Renal pelvis (tissue), 4 donors: ENCODE results near the gene FIG4. TPM values are rescaled to one million over a fixed set of nuclear protein-coding genes. Genes with fewer than 3 reads are reported as not detected.
"Not testable (repeated sequence)": the region's sequence is repeated elsewhere in the genome, so short reads cannot be mapped to it uniquely, and the experiment has no call there.

Source experiments
- DNase-seq: peaks from one replicate; pipeline ENCODE4 v3.0.0-alpha.2; 2013
- polyA plus RNA-seq, 3 donors: library from polyadenylated mRNA; unstranded; fragments of 120-200 nt; gene quantifications; one replicate each; pipeline ENCODE4 v1.2.1, GENCODE V29; 2013; ENCODE audit not compliant: insufficient read length in 3 of 3

FIG4 gene
- polyA plus RNA-seq, 3 donors: 22.8 to 27.0 (median 24.0) TPM

DNA sequence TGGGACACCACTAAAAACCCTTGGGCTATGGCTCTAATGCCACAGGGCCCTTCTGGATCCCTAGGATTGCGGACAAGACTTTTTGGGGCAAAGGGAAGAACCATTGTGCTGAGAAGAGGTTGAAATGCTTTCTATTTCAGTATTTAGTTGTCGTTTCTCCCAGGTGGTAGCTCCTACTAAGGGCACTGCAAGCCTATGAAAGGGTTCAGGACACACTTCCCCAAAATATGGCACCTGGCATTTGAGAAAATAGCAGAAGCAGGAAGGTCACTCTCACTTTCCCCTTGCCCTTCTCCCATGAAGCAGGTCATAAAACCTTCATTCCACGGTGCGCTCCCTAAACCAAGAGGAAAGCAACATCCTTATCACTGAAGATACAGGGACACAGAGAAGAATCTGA is 161.6 kb downstream of the FIG4 start:
- no peak for DNase-seq

DNA sequence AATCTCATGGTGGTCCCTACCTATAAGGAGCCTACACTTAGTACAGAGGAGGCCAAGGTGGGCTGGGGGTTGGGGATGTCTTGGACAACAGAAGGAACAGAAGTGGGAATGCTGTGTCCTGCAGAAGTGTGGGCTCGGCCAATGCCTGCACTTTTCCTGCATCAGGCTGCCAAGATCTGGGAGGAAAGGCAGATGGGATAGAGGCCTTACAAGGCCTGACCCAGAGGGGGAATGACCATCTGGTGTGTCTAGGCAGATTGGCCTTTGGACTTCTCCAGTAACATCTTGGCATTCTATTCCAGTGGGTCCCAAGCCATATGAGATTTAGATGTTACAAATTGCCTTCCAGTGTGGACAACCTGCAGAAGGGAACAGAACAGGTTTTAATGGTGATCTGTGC is 162.3 kb downstream of the FIG4 start:
- DNase-seq: no peak

DNA sequence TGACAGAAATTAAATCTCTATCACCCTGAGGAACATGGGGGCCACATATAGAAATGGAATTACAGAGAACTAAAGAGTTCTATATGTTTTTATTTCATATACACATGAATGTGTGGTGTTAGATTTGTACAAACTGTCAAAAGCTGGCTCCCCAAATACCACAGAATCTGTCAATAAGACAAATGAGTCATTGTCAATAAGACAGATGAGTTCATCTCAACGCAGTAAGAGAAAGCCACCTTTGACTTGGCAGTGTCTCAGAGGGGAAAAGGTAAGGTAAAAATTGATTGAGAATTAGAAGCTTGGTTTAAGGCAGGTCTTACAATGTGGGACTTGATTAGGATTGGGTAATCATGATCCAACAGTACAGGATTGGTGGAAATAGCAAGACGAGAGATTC is 162.9 kb downstream of the FIG4 start:
- DNase-seq: no peak

DNA sequence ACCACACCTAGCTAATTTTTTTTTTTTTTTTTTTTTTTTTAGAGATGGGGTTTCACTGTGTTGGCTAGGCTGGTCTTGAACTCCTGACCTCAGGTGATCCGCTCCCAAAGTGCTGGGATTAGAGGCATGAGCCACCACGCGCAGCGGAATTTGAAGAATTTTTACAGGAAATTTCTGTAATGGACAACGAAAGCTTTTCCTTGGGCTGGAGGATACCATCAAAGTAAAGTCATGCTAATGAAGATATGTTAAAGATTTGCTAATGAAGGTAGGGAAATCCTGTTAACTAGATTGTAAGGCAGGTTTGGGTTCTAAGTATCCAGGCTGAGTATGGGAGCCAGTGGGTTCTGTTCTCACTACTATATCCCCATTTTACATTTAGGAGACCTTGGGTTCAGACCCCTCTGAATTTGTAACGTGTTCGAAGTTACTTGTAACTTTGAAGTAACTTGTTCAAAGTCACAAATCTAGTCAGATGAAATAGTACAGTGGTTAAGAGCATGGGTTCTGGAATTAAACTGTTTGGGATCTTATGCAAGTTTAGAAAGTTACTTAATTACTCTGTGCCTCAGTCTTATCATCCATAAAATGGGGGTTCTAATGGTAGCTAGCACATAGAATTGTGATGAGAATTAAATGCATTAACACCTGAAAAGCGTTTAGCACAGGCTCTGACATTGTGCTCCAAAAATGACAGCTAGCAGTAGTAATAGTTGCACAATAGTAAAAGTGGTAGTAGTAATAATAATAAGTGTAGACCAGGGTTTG is 163.6 kb downstream of the FIG4 start:
- DNase-seq: no peak

DNA sequence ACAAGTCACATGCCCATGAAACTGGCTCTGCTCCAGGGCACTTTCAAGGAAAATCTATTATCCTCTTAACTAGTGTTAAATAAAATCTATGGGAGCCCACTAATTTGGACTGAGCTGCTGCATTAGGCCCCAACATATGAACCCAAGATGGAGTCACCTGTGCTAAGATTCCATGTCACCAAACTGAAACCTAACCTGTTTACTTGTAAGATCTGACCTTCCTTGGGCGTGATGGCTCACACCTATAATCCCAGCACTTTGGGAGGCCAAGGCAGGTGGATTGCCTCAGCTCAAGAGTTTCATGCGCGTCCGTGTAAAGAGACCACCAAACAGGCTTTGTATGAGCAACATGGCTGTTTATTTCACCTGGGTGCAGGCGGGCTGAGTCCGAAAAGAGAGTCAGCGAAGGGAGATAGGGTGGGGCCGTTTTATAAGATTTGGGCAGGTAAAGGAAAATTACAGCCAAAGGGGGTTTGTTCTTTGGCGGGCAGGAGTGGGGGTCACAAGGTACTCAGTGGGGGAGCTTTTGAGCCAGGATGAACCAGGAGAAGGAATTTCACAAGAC is 164.5 kb downstream of the FIG4 start:
- DNase-seq: not testable (repeated sequence)

DNA sequence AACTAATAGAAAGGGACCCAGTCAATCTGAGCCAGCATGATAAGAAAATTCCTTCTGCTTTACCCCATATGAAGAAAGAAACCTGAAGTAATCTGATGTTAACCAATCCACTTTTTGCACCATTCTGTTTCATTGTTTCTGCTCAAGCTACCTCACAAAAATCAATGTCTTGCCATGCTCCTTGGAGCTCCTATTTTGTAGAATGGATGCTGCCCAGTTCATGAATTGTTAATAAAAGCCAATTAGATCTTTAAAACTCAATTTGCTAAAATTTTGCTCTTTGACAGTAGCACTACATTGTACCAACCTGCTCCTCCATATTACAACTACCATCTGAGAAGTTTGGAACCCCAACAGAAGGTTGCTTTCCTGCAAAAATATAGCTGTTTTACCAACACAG is 170.8 kb downstream of the FIG4 start:
- DNase-seq: no peak

DNA sequence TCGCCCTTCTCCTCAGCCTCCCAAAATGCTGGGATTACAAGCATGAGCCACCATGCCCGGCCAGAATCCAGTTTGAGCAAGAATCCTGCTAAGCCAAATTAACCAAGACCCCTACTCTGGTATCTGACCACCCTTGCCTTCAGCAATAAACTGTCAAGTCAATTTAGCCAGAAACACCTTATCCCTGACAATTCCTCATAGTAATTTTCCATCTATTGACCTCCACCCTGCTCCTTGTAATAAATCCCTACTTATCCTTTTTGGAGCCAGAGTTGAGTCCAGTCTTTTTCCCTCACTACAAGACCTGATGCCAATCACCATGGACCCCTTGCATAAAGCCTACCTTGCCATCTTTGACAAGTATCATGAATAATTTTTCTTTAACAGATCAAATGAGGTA is 173.0 kb downstream of the FIG4 start:
- no peak for DNase-seq

DNA sequence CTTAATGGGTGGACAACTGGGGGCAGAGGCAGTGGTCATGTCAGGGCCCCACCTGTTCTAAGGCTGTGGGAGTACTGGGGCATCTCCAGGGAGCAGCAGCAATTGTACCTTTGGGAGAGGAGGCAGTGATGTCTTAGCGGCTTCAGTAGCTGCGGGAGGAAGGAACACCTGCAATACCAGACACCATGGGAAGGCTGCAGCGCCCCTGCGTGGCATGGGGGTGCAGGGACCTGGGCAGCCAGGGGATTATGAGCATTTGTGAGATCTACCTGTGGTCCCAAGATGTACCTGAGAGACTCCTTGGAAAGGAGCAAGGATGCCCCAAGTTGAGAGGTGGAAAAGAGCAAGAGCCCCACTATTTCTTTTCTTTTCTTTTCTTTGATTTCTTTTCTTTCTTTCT is 174.9 kb downstream of the FIG4 start:
- DNase-seq: no peak

DNA sequence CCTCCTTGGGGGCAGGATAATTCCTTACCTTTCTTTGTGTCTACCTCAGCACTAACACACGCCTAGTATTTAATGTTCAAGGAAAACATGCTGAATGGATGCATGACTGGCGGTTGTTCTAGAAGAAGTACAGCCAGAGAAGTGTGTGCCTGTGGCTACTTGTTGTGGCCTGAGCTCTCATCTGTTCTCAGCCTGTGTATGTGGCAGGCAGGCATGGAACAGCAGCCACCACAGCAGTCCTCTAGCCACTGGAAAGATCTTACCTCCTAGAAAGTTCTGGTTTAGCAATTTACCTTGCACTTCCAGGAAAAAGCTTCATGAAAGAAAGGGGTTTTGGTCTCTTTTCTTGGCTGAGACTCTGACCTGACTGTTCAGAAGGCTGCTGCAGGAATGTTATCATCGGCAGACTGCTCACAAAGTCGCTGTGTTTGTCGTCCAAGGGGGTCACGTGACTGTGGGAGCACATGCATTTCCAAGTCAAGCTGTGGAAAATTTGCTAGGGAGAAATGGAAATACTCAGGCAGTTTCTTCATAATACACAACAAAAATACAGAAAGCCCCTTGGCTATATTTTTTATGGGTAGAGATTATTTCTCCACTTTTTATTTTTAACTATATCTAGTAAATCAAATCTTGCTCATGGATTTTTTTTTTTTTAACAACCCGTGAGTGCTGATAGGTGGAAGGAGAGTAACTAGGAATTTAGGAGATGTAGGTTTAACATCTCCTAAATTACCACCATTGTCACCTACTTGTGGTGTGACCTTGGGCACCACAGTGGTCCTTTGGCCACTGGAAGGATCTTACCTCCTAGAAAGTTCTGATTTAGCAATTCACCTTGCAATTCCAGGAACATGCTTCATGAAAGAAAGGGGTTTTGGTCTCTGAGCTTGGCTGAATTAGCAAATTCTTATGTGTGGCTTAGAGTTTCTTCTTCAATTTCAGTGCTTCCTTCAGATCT is 176.2 kb downstream of the FIG4 start:
- DNase-seq: no peak

DNA sequence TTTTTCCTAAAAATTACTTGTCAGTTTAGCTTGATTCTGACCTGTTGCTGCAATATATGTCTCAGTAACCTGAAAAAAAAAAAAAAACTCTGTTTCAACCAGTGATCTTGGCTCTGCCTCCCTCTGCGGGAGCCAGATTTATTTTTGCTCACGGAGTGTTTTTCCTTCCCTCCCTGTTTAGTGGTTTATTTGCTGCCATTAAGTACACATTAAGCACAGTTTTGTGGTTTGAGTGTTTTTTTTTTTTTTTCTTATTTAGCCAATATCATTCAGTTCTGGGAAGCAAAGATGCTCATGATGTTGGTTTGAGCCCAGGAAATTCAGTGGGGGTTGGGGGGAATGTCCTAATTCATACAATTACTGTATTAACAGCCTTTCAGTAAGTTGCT is 176.9 kb downstream of the FIG4 start:
- DNase-seq: no peak

DNA sequence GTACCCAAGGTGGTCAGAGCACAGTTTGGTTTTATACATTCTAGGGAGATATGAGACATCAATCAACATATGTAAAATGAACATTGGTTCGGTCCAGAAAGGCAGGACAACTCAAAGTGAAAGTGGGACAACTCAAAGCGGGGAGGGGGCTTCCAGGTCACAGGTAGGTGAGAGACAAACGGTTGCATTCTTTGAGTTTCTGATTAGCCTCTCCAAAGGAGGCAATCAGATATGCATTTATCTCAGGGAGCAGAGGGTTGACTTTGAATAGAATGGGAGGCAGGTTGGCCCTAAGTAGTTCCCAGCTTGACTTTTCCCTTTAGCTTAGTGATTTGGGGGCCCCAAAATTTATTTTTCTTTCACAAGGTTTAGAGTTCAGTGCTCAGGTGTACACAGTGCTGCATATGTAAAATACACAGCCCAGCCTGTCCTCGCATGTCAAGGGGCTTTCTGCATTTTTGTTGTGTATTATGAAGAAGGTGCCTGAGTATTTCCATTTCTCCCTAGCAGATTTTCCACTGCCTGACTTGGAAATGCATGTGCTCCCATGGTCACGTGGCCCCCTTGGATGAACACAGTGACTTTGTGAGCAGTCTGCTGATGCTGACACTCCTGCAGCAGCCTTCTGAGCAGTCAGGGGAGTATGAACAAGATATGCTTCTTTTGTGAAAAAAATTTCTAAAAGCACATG is 178.4 kb downstream of the FIG4 start:
- DNase-seq: not testable (repeated sequence)

DNA sequence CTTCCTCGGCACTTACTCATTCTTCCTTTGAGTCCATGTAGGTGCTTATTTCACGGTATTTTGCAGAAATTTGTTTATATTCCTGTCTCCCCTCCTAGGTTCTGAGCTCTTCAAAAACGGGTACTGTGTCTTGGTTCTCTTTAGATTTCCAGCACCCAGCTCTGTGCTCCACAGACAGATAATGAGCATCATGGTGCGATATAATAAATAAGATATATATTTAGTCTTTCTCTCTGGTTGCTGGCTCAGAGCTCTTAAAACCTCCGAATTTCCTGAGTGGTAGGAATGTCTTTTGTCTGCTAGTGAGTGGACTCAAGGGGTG is 179.0 kb downstream of the FIG4 start:
- DNase-seq: no peak

DNA sequence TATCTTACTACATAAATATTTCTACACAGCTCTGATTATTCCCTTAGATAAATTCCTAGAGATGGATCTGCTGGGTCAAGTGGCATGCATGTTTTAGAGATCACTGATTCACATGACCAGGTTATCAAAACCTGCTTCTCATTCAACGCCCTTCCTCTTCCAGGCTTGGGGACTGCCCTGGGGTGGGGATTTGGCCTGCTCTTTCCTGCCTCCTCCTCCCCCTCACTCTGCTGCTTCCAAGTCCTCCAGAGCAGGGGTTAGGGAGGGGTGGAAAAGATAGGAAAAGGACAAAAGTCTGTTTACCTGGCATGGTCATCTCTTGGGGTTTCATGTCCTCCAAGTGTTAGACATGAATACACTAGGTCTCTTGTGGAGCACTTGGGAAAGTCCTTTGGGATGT is 181.5 kb downstream of the FIG4 start:
- no peak for DNase-seq

DNA sequence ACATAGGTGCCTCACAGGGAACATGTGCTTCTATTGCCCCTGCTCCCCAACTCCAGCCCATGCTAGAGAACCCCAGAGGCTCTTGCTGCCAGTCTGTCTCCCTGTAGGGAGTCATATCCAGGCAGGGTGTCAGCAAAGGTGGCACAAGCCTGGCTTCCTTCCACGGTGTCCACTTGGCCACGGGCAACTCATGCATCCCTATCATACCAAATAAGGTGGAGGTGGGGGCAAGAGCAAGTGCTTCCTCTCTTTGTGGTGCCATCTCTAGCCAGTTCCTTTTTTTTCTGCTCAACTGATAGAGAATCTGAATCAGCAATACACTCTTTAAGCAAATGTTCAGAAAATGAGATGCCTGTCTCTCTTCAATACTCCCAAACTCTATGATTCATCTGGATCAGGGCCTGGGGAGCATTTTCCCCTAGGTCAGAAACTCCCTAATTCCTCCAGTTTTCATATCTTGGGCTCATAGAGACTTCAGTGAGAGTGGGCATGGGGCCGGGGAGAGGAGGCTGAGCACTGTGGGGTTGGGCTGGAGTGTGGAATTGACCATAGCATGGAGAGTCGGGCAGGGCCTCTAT is 182.0 kb downstream of the FIG4 start:
- DNase-seq: no peak

DNA sequence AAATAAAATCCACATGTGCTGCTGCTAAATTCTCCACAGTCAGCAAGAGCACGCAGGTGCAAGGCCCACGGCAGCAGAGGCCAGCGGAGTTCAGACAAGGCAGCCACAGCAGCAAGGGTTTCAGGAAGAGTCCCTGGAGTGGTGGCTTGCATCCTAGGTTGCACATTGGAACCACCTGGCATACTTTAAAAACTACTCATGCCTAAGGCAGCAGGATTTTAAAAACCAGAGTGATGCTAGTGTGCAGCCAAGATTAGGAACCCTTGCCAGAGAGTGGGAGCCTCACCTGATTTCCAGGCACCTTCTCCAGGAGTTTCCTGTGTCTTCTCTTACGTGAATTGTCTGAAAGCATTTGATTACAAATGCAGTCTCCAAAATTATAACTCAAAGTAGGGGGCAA is 183.0 kb downstream of the FIG4 start:
- DNase-seq: no peak

DNA sequence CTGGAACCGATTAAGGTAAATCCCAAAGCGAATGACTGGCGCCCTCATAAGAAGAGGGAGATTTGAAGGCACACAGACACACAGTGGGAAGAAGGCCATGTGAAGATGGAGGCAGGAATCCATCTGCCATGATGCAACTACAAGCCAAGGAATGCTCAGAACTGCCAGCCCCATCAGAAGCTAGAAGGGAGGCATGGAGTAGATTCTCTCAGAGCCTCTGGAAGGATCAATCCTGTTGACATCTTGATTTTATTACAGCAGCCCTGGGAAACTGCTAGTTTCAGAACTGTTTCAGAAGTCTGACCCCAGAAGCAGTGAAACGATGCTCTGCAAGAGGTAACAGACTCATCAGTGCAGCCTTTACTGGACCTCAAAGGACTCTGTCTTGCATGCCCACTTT is 183.5 kb downstream of the FIG4 start:
- DNase-seq: no peak

Other genes with a start within 250 kb of the FIG4 start
- gene MICAL1, start 235.5 kb upstream of the FIG4 start, polyA plus RNA-seq: 10 to 100 TPM; 25.8 to 32.5 (median 32.4) TPM
- 10 to 100 TPM; 12.4 to 17.4 (median 14.8) TPM for gene ZBTB24, start 208.1 kb upstream of the FIG4 start, polyA plus RNA-seq
- 10 to 100 TPM; 11.4 to 15.3 (median 12.3) TPM for gene AK9, start 94 bp upstream of the FIG4 start, polyA plus RNA-seq